IgD-negative memory B cell (primary cell): ENCODE measurements around the gene CYP26C1. TPM values are rescaled to one million over a fixed set of nuclear protein-coding genes. Genes with fewer than 3 reads are reported as not detected.
"Not testable (repeated sequence)": the region's sequence is repeated elsewhere in the genome, so short reads cannot be mapped to it uniquely, and the experiment has no call there.

Experiments
- H3K27ac Mint-ChIP-seq, 3 donors: one replicate each; pipeline ENCODE4 v1.8.0; 2020 to 2022; ENCODE audit warnings: mild to moderate bottlenecking in 3 of 3, mixed read lengths in 3 of 3, moderate library complexity in 1 of 3
- H3K27me3 Mint-ChIP-seq: one replicate; pipeline ENCODE4 v1.8.0; 2021; ENCODE audit warnings: mixed read lengths
- H3K36me3 Mint-ChIP-seq: one replicate; pipeline ENCODE4 v1.8.0; 2020; ENCODE audit warnings: mild to moderate bottlenecking, mixed read lengths
- H3K4me1 Mint-ChIP-seq, 3 donors: one replicate each; pipeline ENCODE4 v1.8.0; 2020 to 2022; ENCODE audit warnings: mixed read lengths in 3 of 3, mild to moderate bottlenecking in 1 of 3
- H3K4me3 Mint-ChIP-seq, 4 donors: one replicate each; pipeline ENCODE4 v1.8.0; 2020 to 2022; ENCODE audit warnings: mild to moderate bottlenecking in 4 of 4, mixed read lengths in 4 of 4, moderate library complexity in 3 of 4
- H3K9me3 Mint-ChIP-seq, 3 donors: one replicate each; pipeline ENCODE4 v1.8.0; 2020 to 2021; ENCODE audit warnings: mixed read lengths in 3 of 3, mild to moderate bottlenecking in 1 of 3
- polyA plus RNA-seq: library from polyadenylated mRNA; unstranded; fragments of 300-500 nt; fragmentation: Illumina TruSeq; gene quantifications from one replicate; pipeline ENCODE4 v1.2.3, GENCODE V29; 2021

The CYP26C1 gene
- polyA plus RNA-seq, 1 donor from 2014 or later = not detected

GRCh38 chr10:93101148-93101547, 40.5 kb downstream of the CYP26C1 start:
- not testable (repeated sequence) for H3K4me1 Mint-ChIP-seq, H3K4me3 Mint-ChIP-seq, H3K36me3 Mint-ChIP-seq, H3K27me3 Mint-ChIP-seq
- peak overlapping the region in 1 of 3 donors; percentile 23 for H3K27ac Mint-ChIP-seq
- peaks cover 0 to 14% (median 4%) of the 10 kb centered on the region in 3 donors for H3K9me3 Mint-ChIP-seq

- Mint-ChIP-seq H3K4me1 (no peaks in the 10 kb centered on the region), H3K4me3 (no peak overlapping the region), H3K36me3 (peaks cover 6% of the 10 kb centered on the region), H3K9me3 (peaks cover 0 to 13% (median 5%) of the 10 kb centered on the region in 3 donors), H3K27me3 (no peaks in the 10 kb centered on the region), H3K27ac (no peak overlapping the region)
These were observed 43.4 kb downstream of the CYP26C1 start for GRCh38 chr10:93103953-93104352.

DNA sequence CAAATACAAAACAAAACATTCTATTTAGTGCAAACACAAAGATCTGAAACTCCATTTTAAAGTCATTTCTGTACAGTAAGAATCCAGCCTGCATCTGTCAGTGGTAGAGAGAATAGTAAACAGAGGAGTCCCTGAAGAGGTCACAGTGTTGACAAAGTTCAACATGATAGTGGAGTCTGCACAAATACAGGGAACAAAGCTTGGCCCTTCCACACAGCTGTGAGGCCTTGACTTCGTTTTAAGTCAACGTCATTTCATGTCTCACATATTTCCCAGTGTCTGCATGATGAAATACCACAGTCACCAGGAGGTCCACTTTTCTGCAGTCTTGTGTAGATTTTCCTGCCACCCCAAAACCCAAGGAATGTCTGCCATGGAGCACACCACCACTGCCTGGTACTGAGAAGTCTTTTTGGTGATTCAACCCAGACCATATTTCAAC, 46.1 kb downstream of the CYP26C1 start:
- H3K4me3 Mint-ChIP-seq = no peak overlapping the region
- H3K36me3 Mint-ChIP-seq = peaks cover 6% of the 10 kb centered on the region
- H3K9me3 Mint-ChIP-seq = peaks cover 0 to 9% (median 3%) of the 10 kb centered on the region in 3 donors
- no peak overlapping the region for H3K27ac Mint-ChIP-seq
- peaks cover 7 to 11% (median 10%) of the 10 kb centered on the region in 3 donors for H3K4me1 Mint-ChIP-seq
- H3K27me3 Mint-ChIP-seq = no peaks in the 10 kb centered on the region

DNA sequence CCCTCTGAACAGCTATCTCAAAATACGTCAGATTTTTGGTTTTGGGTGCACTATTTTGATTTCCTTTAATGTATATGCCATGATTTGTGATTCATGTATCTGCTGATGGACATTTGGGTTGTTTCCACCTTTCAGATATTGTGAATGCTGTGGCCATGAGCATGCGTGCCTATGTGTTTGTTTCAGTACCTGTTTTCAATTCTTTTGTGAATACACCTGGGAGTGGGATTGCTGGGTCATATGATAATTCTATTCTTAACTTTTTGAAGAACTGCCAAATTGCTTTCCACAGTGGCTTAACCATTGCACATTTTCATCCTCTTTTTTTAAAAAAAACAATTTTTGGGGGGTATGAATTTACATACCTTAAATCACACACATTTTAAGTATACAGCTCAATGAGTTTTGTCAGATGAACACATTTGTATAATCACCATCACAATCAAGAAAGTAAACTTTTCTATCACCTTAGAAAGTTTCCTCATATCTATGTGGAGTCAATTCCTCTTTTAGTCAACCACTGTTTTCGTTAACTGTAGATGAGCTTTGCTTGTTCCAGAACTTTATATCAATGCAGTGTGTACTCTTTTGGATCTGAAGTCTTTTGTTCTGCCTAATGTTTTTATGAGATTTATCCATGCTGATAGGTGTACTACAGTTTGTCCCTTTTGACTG, 50.0 kb downstream of the CYP26C1 start:
- peak overlapping the region in 1 of 3 donors; percentile 0 for H3K27ac Mint-ChIP-seq
- H3K27me3 Mint-ChIP-seq = peaks cover 7% of the 10 kb centered on the region
- peaks cover 11 to 19% (median 15%) of the 10 kb centered on the region in 3 donors for H3K4me1 Mint-ChIP-seq
- H3K4me3 Mint-ChIP-seq = peak overlapping the region in 1 of 4 donors; percentile 48
- H3K9me3 Mint-ChIP-seq = peaks cover 0 to 2% (median 0%) of the 10 kb centered on the region in 3 donors
- no peaks in the 10 kb centered on the region for H3K36me3 Mint-ChIP-seq

- Mint-ChIP-seq H3K27me3 (peaks cover 7% of the 10 kb centered on the region), H3K36me3 (no peaks in the 10 kb centered on the region), H3K4me1 (peaks cover 17 to 21% (median 20%) of the 10 kb centered on the region in 3 donors), H3K9me3 (peaks cover 0 to 2% (median 0%) of the 10 kb centered on the region in 3 donors), H3K27ac (no peak overlapping the region), H3K4me3 (no peak overlapping the region)
These were observed 52.4 kb downstream of the CYP26C1 start for GRCh38 chr10:93113042-93113441.

- Mint-ChIP-seq H3K9me3 (no peaks in the 10 kb centered on the region), H3K4me1 (peaks cover 12 to 14% (median 13%) of the 10 kb centered on the region in 3 donors), H3K27ac (peak overlapping the region in 2 of 3 donors; percentile 14 to 57), H3K27me3 (peaks cover 7% of the 10 kb centered on the region), H3K36me3 (peaks cover 2% of the 10 kb centered on the region), H3K4me3 (peak overlapping the region in 2 of 4 donors; percentile 17 to 74)
These were observed 55.2 kb downstream of the CYP26C1 start for GRCh38 chr10:93115661-93116383.

Other genes with a start within 250 kb of the CYP26C1 start
- gene EXOC6, start 212.3 kb upstream of the CYP26C1 start, polyA plus RNA-seq = 12.4 TPM
- not detected for gene CYP26A1, start 13.1 kb downstream of the CYP26C1 start, polyA plus RNA-seq